ENCODE measurements around the gene METTL9.

DNA sequence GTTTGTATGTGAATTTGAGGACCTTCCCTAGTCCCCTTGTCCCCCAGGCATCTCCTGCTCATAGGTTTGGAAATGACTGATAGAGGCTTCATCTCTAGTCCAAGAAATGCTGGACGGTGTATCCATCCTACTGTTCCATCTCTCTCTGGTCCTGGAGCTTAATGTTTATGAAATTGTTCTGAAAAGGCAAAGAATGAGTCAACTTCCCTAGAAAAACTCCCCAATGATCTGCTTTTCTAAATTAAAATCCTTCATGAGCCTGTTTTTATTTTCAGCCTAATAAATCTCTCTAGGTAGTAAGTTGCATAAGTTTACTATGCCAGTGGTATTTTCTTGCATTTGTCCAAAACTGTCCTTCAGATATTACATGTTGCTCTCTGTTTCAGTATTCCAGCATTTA is 55.1 kb downstream of the METTL9 start:
- TF ChIP-seq POLR2A (IDR thresholded peaks at IDR 0.05): no peak
- TF ChIP-seq, protein P1, sequence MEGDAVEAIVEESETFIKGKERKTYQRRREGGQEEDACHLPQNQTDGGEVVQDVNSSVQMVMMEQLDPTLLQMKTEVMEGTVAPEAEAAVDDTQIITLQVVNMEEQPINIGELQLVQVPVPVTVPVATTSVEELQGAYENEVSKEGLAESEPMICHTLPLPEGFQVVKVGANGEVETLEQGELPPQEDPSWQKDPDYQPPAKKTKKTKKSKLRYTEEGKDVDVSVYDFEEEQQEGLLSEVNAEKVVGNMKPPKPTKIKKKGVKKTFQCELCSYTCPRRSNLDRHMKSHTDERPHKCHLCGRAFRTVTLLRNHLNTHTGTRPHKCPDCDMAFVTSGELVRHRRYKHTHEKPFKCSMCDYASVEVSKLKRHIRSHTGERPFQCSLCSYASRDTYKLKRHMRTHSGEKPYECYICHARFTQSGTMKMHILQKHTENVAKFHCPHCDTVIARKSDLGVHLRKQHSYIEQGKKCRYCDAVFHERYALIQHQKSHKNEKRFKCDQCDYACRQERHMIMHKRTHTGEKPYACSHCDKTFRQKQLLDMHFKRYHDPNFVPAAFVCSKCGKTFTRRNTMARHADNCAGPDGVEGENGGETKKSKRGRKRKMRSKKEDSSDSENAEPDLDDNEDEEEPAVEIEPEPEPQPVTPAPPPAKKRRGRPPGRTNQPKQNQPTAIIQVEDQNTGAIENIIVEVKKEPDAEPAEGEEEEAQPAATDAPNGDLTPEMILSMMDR (IDR thresholded peaks at IDR 0.05): no peak

Measured in Peyer's patch (tissue), 4 donors.